ENCODE measurements around the gene RBM43. TPM values are rescaled to one million over a fixed set of nuclear protein-coding genes. Genes with fewer than 3 reads are reported as not detected.

RBM43 gene
- total RNA-seq, 1 experiment from 2014 or later, result 2.5 TPM

DNA sequence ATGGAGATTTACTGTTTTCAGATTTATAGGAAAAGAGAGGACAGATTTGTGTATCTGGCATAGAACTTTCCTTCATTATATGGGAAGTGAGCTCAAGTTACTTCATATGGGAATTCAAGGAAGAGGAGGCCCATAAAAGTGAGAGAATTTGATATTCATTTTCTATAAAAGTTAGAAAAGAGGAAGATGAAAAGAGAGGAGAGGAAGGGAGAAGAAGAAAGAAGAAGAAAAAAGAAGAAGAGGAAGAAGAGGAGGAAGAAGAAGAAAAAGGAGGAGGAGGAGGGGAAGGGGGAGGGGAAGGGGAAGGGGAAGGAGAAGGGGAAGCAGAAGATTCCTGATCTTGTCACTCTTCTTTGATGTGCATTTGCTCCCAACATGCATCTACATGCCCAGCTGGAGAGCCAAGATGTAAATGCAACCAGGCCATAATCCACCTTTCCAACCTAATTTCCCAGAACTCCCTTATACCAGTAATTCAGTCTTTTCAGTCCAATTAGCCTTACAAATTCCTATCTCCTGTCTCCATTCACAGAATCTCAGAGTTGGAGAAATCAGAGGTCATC, 43.5 kb upstream of the RBM43 start:
- H3K9ac ChIP-seq (ENCODE audit: low read length), result no peak overlapping the region
- POLR2A ChIA-PET (ENCODE audit: unreplicated experiment), result interaction anchor here (0.5 to 0.6 kb wide), 2 partner anchors 24 to 110 kb away, joined by 5 to 8 read pairs; no protein-coding TSS in a partner anchor
- DNase-seq (no peak), ATAC-seq (no peak)
- no peaks in the 10 kb centered on the region for H3K9me3 ChIP-seq (ENCODE audit: low read length)
- H3K27ac ChIP-seq (ENCODE audit: low read length), result no peak overlapping the region
- TF ChIP-seq, protein P1, sequence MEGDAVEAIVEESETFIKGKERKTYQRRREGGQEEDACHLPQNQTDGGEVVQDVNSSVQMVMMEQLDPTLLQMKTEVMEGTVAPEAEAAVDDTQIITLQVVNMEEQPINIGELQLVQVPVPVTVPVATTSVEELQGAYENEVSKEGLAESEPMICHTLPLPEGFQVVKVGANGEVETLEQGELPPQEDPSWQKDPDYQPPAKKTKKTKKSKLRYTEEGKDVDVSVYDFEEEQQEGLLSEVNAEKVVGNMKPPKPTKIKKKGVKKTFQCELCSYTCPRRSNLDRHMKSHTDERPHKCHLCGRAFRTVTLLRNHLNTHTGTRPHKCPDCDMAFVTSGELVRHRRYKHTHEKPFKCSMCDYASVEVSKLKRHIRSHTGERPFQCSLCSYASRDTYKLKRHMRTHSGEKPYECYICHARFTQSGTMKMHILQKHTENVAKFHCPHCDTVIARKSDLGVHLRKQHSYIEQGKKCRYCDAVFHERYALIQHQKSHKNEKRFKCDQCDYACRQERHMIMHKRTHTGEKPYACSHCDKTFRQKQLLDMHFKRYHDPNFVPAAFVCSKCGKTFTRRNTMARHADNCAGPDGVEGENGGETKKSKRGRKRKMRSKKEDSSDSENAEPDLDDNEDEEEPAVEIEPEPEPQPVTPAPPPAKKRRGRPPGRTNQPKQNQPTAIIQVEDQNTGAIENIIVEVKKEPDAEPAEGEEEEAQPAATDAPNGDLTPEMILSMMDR (conservative IDR thresholded peaks at IDR 0.05; ENCODE audit: low read depth, low read length), result no peak
- no peak for TF ChIP-seq EZH2phosphoT487 (IDR thresholded peaks at IDR 0.05; ENCODE audit: borderline replicate concordance, low read length)
- TF ChIP-seq EZH2 (IDR thresholded peaks at IDR 0.05; ENCODE audit: low read length, unreplicated experiment), result no peak
- CTCF ChIA-PET, result interaction anchor here (0.6 kb wide), 1 partner anchor 9 kb away, joined by 5 read pairs; no protein-coding TSS in a partner anchor
- no peaks in the 10 kb centered on the region for H3K36me3 ChIP-seq (ENCODE audit: low read depth, low read length)
- H2AFZ ChIP-seq (ENCODE audit: low read length), result no peak overlapping the region
- no peaks in the 10 kb centered on the region for H3K9me2 ChIP-seq (replicated peaks; ENCODE audit: low read length)
- intact Hi-C loops (cut with micrococcal nuclease), result no loop called here
- H3K27me3 ChIP-seq (ENCODE audit: low read length), result no peaks in the 10 kb centered on the region
- BruUV-seq (replicated peaks), result no TSS peak
- no peaks in the 10 kb centered on the region for H3F3A ChIP-seq (ENCODE audit: low read length, unreplicated experiment)
- no peaks in the 10 kb centered on the region for H3K79me2 ChIP-seq (ENCODE audit: low read length)
- H3K4me1 ChIP-seq (ENCODE audit: insufficient read depth, low read length), result no peaks in the 10 kb centered on the region
- H4K20me1 ChIP-seq (ENCODE audit: low read length), result no peaks in the 10 kb centered on the region
- no peak overlapping the region for H3K4me3 ChIP-seq (ENCODE audit: low read length)
- H3K4me2 ChIP-seq (ENCODE audit: low read length), result no peak overlapping the region

DNA sequence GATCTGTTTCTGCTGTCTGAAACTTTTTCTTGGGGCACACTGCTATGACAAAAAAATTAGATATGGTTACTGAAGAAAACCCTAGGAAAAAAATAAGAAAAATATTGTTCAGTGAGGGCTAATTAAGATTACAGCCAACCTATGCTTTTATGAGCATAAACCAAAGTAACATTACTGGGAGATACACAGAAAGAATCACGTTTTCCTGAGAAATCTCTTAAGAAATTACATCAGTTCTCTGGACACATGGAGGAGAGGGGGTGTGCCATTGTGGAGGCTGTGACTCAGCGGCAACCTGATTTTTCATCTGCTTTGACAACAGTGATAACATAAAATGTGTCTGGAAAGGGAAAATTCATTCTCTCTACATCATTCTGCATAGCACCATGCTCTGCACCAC, 41.2 kb upstream of the RBM43 start:
- Histone ChIP-seq H3K9me2 (replicated peaks; ENCODE audit: low read length) (no peaks in the 10 kb centered on the region), H3K9ac (ENCODE audit: low read length) (no peak overlapping the region), H3K36me3 (ENCODE audit: low read depth, low read length) (no peaks in the 10 kb centered on the region), H4K20me1 (ENCODE audit: low read length) (no peaks in the 10 kb centered on the region), H3K27ac (ENCODE audit: low read length) (no peak overlapping the region), H3K4me3 (ENCODE audit: low read length) (no peak overlapping the region), H3K9me3 (ENCODE audit: low read length) (no peaks in the 10 kb centered on the region), H3K4me2 (ENCODE audit: low read length) (no peak overlapping the region), H3K4me1 (ENCODE audit: insufficient read depth, low read length) (no peaks in the 10 kb centered on the region; the same call in 1 of the 2 replicates), H3F3A (ENCODE audit: low read length, unreplicated experiment) (no peaks in the 10 kb centered on the region), H3K79me2 (ENCODE audit: low read length) (no peaks in the 10 kb centered on the region), H3K27me3 (ENCODE audit: low read length) (no peaks in the 10 kb centered on the region), H2AFZ (ENCODE audit: low read length) (no peak overlapping the region)
- intact Hi-C loops (cut with micrococcal nuclease), result no loop called here
- ATAC-seq (no peak), DNase-seq (no peak)
- no TSS peak for BruUV-seq (replicated peaks)
- ChIA-PET POLR2A (ENCODE audit: unreplicated experiment) (no interaction called here), CTCF (no interaction called here)
- TF ChIP-seq EZH2phosphoT487 (IDR thresholded peaks at IDR 0.05; ENCODE audit: borderline replicate concordance, low read length), result no peak

DNA sequence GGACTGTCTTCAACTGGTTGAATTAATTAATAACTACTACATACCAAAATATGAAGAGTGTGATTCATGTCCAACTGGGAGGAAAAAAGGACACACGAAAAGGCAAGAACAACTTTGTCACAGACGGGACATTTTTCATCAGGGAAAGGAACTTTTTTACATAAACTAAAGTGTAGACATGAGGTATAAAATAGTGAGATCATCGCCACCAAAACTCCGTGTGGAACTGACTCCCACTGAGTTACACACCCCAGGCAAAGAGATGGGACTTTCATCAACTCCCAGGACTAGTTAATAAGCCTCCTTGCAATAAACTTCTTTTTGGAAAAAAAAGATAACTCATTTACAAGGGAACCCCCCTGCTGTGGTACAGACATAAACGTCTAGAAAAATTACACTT, 40.7 kb upstream of the RBM43 start:
- Histone ChIP-seq H3K27ac (ENCODE audit: low read length) (no peak overlapping the region), H3K4me1 (ENCODE audit: insufficient read depth, low read length) (no peaks in the 10 kb centered on the region; the same call in 1 of the 2 replicates), H3K9ac (ENCODE audit: low read length) (no peak overlapping the region), H3K4me3 (ENCODE audit: low read length) (no peak overlapping the region), H3K79me2 (ENCODE audit: low read length) (no peaks in the 10 kb centered on the region), H3F3A (ENCODE audit: low read length, unreplicated experiment) (no peaks in the 10 kb centered on the region), H4K20me1 (ENCODE audit: low read length) (no peaks in the 10 kb centered on the region), H3K9me3 (ENCODE audit: low read length) (no peaks in the 10 kb centered on the region), H3K9me2 (replicated peaks; ENCODE audit: low read length) (no peaks in the 10 kb centered on the region), H2AFZ (ENCODE audit: low read length) (no peak overlapping the region), H3K4me2 (ENCODE audit: low read length) (no peak overlapping the region), H3K27me3 (ENCODE audit: low read length) (no peaks in the 10 kb centered on the region), H3K36me3 (ENCODE audit: low read depth, low read length) (no peaks in the 10 kb centered on the region)
- POLR2A ChIA-PET (ENCODE audit: unreplicated experiment), result no interaction called here
- DNase-seq, result no peak
- no TSS peak for BruUV-seq (replicated peaks)
- TF ChIP-seq, protein P1 (conservative IDR thresholded peaks at IDR 0.05; ENCODE audit: low read depth, low read length), result no peak
- no peak for TF ChIP-seq EZH2phosphoT487 (IDR thresholded peaks at IDR 0.05; ENCODE audit: borderline replicate concordance, low read length)
- no peak for TF ChIP-seq EZH2 (IDR thresholded peaks at IDR 0.05; ENCODE audit: low read length, unreplicated experiment)
- CTCF ChIA-PET, result no interaction called here
- ATAC-seq, result no peak
- intact Hi-C loops (cut with micrococcal nuclease), result no loop called here

All from PC-3 (cell line).